ENCODE data around the gene PEX10.

The PEX10 gene

GRCh38 chr1:2372551-2373490, 39.5 kb downstream of the PEX10 start:
- no peak for DNase-seq

GRCh38 chr1:2368053-2368744, 44.2 kb downstream of the PEX10 start:
- DNase-seq: no peak

- no peak for DNase-seq
These were observed 48.4 kb downstream of the PEX10 start for GRCh38 chr1:2363847-2364513.

GRCh38 chr1:2360588-2361364, 51.6 kb downstream of the PEX10 start:
- DNase-seq: no peak

GRCh38 chr1:2358651-2359640, 53.4 kb downstream of the PEX10 start:
- DNase-seq: no peak

GRCh38 chr1:2358072-2358471, 54.3 kb downstream of the PEX10 start:
- DNase-seq: no peak

- DNase-seq: no peak
These were observed 55.2 kb downstream of the PEX10 start for GRCh38 chr1:2356911-2357845.

GRCh38 chr1:2356401-2356800, 56.0 kb downstream of the PEX10 start:
- no peak for DNase-seq

GRCh38 chr1:2355373-2356261, 56.7 kb downstream of the PEX10 start:
- DNase-seq: no peak

GRCh38 chr1:2354511-2355372, 57.6 kb downstream of the PEX10 start:
- DNase-seq: no peak

Data from NCI-H82 (cell line).